GM18907 (cell line): Measurements from ENCODE around the gene NUP214.

Experiments
- ATAC-seq: cut with Tn5 transposase; IDR thresholded peaks from one replicate; pipeline ENCODE4 v1.9.1; 2021; ENCODE audit warnings: mild to moderate bottlenecking, moderate library complexity; ENCODE audit not compliant: unreplicated experiment

The NUP214 gene

DNA sequence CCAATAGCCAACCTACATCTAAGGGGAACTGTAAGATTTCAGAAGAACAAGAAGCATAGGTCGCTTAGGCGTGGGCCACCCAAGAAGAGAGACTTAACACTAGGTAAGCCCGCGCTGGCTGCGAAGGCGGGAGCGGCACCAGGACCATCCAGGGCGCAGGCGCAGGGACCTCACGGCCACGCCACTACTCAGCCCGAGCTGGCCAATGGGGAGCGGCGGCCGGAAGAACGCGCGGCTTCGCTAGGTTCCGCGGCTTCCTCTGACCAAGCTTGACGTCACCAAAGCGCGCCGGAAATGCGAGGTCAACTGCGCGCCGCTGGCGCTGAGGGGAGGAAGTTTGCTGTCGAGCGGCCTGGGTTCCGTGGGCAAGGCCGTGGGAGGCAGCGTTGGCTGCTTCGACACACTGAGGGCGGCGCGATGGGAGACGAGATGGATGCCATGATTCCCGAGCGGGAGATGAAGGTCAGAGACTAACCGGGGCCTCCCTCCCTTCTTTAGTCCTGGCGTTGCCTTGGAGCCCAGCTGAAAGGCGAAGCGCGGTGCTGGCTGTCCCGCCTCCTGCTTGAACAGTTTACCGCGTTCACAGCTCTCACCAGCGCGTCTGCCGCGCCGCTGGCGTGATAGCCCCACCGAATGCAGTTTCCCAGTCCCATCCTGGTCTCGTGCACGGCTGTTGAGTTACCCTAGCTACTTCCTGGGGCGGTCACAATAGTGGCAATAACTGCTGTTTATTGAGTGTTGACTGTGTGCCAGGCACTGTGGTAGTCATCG lies at the start of gene NUP214:
TSS of gene NUP214 (plus strand) at position 299 of the 771 bp plus-strand sequence. CDS start at position 418, 119 bp downstream.
- ATAC-seq: peak; percentile 94

DNA sequence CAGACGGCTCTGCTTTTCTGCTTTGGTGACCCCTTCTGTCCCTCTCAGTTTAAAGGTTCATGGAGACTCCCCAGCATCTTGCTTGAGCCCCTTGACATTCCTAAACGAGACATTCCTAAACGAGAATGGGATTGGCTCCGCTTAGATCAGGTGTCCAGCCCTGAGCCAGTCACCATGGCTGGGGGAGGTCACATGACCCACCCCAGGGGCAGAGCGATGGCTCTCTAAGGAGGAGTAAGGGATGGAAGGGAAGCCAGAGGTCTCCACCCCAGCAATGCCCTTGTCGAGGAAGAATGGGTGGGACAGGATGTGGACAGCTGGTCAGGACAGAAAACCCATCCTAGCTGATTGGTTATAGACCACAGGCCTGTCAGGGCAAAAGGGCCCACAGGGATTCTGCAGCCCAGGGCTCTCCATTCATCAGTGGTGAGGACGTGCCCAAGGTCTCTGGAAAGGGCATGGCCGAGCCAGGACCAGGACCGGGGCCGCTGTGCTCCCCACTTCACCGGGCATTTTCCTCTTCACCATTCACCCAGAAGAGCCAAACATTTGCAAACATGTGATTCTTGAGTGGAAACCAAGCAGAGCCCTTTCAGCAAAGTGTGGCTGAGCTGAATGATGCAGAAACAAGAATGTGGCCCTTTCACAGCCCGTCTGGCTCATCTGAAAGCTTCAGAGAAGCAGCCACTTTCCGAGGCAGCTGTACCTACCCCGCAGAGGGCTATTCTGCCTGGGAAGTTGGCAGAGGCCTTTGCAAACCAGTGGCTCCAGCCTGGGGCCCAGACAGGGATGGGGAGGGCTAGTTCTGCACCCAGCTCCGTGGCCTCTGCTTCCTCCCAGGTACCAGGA lies 48.8 kb upstream of the NUP214 start:
- no peak for ATAC-seq

DNA sequence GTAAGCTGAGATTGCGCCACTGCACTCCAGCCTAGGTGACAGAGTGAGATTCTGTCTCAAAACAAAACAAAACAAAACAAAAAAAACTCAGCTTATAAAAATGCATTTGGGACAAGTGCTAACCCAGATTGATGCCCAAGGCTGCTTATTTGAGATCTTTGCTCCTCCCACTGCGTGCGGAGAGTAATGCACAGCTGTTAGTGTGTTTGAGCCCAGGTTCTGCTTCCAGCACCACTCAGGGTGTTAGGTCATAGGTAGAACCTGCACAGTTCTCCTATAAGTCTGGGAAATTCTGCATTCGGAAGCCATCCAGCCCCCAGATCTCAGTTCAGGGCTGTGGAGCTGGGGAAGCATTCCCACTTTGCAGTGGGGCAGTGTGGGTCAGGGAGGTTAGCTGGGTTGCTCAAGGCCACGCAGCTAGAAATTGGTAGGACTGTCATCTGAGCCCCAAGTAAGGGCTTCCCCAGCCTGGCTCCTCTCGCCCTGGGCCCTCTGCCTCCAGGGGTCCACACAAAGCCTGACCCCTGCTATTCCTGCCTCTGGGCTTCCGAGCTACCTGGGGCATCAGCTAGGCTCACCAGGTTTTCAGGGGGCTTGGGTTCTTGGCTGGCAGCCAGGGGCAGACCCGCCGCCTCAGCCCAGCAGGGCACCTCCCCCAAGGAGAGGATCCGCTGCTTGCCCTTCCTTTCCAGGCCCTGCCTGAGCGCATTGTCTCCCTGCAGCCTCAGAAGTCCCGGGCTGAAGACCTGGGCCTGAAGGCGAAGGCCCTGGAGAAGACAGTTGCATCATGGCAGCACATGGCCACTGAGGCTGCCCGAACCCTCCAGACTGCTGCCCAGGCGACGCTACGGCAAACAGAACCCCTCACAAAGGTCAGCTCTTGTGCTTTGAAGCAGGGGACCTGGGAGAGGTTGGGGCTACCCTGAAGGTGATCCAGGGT lies 46.7 kb upstream of the NUP214 start:
- no peak for ATAC-seq

DNA sequence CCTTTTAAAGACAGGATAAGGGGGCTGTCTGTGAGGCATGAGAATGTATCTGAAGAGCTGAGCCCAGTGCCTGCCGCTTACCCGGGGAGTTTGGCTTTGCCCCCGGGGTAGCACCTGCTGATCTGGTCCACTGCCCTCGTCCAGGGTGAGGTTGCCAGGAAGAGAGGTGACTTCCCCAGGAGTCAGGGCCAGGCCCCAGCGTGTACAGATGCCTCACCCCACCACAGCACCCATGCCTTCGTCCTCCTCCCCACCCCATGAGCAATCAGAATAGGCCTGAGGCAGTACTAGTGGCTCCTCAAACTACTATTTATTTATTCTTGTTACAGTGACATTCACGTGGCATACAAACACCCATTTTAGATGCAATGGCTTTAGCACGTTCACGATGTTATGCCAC lies 44.8 kb upstream of the NUP214 start:
- no peak for ATAC-seq

DNA sequence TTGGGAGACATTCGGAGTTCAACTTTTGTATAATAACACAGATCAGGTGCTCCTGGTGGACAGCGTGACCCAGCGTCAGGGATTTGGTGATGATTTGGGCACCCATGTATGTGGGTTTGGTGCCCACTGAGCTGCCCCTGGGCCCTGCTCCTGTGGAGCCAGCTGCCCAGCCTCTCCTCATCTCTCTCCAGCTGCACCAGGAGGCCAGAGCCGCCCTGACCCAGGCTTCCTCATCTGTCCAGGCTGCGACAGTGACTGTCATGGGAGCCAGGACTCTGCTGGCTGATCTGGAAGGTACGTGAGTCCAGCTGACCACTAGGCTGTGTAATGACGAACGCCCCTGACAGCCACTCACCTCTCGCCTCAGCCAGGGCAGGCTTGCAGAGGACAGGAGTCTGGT lies 43.5 kb upstream of the NUP214 start:
- ATAC-seq: no peak

DNA sequence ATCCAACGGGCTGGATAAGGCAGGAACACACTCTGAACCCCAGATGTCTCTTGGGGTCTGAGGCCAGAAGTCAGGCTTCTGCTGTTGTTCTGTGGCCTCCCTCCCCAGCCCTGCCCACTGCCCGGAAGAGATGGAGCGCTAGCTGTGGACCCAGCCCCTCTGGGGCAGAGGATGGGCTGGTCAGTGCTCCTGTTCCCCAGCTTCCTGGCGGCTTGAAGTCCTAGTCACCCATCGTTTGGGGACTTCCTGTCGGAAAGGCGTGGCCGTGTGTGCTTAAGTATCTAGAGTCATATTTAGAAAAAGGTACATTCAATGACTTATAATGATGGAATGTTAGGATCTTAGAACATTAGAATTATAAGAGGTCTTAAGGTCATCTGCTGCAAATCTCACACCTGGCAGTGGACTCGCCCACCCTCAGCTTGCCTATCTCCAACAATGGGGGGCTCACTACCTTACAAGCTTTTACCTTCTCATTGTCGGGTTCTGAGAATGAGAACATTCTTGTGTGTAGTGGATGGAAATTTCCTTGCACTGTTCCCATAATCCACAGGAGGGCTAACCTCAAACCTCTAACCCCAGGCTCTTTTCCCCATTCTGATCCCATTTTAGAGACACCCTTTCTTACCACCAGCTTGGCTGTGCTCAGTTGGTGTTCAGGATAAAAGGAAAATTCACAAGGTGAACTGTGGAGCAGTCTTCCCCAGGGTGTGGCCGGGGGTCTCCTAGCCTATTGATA lies 42.4 kb upstream of the NUP214 start:
- no peak for ATAC-seq

DNA sequence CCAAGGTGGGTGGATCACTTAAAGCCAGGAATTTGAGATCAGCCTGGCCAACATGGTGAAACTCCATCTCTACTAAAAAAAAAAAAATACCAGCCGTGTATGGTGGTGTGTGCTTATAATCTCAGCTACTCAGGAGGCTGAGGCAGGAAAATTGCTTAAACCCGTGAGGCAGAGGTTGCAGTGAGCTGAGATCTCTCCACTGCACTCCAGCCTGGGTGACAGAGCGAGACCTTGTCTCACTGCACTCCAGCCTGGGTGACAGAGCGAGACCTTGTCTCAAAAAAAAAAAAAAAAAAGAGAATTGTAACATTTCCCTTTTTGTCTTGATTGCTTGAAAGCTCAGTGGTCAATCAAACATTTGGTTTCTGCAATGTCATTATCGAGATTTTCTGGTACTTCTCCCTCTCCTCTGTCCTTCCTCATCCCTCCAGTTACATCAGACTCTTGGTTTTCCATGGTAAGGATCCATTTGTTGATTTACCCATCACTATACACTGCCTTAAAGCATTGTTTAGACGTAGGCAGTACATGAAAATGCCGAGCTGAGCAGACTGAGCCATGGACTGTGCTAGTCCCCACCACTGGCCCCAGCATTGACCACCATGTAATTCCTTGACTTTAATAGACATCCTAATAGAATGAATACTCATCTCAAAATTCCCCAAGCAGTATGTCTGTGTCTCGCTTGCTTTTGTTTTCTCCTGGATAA lies 40.6 kb upstream of the NUP214 start:
- no peak for ATAC-seq

DNA sequence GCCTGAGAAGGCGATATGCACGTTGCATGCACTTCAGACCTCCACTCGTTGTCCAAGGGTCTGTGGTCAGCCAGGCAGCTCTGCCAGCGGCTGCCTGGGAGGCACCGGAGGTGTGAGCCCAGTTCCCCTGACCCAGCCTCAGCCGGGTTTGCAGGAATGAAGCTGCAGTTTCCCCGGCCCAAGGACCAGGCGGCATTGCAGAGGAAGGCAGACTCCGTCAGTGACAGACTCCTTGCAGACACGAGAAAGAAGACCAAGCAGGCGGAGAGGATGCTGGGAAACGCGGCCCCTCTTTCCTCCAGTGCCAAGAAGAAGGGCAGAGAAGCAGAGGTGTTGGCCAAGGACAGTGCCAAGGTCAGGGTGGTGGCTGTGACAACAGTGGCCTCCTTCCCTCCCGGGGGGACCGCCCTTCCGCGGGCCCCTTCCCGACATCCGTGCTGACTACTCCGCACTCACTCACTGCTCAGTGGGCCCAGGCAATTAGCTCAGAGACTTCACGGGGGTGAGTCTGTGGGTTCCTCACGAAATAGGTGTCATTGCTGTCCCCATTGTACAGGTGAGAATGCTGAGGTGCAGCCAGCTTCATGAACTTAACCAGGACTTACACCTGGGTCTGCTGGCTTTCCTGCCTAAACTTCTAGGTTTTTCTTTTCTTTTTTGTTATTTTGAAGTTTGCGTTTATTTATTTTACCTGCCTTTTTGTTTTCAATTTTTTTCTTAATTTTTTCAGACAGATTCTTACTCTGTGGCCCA lies 39.8 kb upstream of the NUP214 start:
- no peak for ATAC-seq

DNA sequence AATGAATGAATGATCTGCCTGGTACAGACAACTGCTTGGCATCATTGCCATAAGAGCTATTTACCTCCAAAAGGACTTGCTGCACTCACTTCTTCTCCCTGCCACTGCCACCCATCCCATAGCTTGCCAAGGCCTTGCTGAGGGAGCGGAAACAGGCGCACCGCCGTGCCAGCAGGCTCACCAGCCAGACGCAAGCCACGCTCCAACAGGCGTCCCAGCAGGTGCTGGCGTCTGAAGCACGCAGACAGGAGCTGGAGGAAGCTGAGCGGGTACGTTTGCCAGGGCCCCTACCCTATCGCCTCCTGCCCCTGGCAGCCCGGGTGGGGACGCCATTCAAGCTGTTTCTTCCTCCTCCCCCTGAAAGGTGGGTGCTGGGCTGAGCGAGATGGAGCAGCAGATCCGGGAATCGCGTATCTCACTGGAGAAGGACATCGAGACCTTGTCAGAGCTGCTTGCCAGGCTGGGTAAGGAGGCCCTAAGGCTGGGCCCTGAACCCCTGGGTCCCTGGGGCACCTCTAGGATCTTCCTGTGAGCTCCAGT lies 38.0 kb upstream of the NUP214 start:
- ATAC-seq: no peak

DNA sequence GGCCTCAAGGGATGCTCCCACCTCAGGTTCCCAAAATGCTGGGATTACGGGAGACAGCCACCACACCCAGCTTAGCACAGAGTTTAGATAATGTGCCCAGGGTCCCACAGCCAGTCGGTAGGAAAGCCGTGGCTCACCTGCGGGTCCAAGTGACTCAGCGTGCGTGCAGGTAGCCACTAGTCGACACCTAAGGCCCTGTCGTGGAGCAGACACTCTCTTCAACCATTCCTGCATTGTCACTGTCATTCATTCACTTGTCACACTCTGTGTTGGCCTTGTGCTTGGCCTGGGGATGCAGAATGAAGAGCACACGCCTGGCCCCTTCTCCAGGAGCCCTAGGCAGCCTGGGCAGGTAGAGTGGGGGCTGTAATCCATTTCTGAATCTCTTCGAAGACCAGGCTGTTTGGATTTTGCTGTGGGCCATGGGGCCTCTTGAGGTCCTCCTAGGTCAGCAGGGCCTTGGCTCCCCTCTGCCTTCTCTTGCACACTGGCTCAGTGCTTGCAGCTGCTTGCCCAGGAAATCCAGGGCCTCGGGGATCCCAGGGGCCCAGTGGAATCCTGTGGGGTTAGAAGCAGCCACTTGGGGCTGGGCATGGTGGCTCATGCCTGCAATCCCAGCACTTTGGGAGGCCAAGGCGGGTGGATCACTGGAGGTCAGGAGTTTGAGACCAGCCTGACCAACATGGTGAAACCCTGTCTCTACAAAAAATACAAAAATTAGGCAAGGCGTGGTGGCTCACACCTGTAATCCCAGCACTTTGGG lies 35.2 kb upstream of the NUP214 start:
- no peak for ATAC-seq

DNA sequence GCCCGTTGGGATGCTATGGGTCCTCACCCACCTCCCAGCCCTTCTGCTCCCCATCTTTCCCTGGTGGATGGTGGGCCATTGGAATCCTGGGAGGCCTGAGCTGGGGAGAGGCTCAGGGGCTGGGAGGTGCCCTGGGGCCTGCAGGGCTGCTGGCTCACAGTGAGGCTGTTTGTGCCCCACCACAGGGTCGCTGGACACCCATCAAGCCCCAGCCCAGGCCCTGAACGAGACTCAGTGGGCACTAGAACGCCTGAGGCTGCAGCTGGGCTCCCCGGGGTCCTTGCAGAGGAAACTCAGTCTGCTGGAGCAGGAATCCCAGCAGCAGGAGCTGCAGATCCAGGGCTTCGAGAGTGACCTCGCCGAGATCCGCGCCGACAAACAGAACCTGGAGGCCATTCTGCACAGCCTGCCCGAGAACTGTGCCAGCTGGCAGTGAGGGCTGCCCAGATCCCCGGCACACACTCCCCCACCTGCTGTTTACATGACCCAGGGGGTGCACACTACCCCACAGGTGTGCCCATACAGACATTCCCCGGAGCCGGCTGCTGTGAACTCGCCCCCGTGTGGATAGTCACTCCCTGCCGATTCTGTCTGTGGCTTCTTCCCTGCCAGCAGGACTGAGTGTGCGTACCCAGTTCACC lies 33.9 kb upstream of the NUP214 start:
- ATAC-seq: no peak

DNA sequence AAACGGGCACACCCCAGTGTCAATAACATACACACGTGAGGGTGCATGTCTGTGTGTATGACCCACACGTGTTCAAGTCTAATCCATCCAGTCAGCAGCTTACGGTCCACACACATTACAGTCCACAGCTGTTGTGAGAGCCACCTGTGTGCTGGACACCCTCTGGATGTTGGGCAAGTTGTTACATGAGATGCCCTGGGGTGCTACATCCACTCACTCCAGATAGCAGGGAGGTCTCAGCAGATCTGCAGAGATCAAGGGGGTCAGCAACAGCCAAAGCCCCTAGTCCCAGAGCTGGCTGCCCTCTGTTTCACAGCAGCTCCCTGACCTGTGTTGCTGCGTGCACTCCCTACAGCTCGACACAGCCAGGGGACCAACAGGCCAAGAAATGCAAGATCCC lies 33.4 kb upstream of the NUP214 start:
- ATAC-seq: no peak

DNA sequence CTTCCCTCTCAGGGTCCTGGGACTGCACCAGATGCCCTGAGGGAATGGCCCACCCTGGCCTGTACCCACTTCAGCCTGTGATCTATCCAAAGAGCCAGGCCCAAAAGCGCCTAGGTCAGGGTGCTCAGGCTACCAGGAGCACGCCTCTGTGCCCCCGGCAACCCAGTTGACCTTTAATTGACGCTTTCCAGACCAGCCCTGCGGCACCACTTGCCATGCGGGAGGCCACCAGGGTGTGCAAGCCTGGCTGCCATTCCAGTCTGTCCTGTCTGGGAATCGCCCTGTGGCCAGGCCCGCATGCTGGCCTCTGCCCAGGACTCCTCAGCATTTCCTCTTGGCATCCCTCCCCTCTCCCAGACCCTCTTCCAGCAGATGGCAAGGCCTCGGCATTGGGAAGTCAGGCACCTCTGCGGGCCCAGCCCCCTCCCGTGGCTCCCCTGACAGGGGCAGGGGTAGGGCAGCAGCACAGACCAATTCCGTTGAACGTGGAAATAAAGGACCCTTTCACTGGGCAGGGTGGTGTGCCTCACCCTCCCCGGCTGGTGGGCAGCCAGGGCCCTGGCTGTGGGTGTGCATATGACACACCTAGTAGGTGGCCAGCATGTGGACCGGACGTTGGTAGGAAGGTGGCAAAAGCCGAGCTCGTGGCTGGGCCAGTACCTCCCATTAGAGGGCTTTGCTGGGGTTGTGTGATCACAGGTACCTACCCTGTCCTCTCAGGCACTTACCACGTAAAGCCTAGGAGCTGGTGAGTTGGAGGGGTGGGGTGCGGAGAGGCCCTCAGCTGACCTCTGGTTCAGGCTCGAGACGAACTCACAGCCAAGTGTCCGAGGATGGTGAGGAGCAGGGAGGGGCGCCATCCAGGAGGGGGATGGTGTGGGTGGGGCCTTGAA lies 32.6 kb upstream of the NUP214 start:
- ATAC-seq: no peak

DNA sequence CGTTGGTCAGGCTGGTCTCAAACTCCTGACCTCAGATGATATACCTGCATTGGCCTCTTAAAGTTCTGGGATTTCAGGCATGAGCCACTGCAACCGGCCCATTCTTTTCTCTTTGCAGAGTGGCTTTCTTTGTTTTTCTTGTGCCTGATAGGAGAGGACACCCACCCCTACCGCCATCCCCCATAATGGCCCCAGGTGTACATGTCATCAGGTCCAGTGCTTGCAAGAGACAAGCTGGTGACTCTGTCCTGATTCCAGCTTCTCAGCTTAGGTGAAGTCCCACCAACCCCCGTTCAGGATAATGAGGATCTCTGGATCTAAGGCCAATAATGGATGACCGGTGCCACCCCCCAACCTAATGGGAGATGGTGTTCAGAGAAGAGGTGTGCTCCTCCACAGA lies 31.4 kb upstream of the NUP214 start:
- no peak for ATAC-seq

DNA sequence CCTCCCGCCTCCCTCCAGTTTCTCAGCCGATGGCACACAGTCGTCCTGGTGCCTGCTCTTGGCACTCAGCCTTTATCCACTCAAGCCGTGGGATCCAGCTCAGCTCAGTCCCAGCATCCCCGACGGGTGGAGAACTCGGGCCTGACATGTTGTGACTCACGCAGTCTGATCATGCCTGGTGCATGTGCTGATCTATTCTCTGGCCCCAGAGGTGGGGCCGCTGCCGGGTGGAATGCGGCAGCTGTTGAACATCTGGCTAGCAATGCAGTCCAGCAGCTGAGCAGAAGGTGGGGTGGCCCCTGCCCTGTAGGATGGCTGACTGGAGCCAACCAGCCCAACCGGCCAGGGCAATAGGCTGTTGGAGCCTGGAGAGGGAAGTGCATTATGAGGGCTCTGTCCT lies 30.8 kb upstream of the NUP214 start:
- ATAC-seq: no peak

DNA sequence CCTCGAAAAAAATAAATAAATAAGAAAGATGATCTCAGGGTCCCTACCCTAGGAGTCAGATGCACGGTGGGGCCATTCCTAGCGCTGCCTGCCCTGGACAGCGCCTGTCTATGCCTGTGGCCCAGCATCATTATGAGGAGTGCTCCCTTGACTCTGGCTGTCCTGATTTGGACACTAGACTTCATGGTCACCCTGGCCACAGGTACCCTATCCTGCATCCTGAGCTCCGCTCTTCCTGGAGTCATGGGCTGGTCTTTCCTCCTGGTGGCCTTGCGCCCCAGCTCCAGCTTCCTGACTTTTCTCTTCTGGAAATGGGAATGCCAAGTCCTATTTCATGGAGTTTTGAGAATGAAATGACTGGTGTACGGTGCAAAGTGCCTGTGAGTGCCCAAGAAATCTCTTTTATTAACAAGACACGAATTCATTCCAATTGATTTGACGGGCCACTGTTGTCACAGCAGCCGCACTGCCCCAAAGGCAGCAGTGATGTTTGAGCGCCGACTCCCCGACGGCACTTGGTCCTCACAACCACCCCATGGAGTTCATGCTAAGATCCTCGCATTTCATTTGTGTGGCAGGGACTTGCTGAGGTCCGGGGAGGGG lies 29.6 kb upstream of the NUP214 start:
- ATAC-seq: no peak
